Activated CD8-positive, alpha-beta memory T cell treated with anti-CD3 and anti-CD28 coated beads for 24 hours (primary cell): Measurements from ENCODE around the gene MED22.
"Not testable (repeated sequence)": the region's sequence is repeated elsewhere in the genome, so short reads cannot be mapped to it uniquely, and the experiment has no call there.

ENCODE experiments used
- DNase-seq: peaks from one replicate; pipeline ENCODE4 v3.0.0-alpha.2; 2020

The MED22 gene

GRCh38 chr9:133347985-133348717, at the start of gene MED22, which contains the start of gene RPL7A:
MED22 (minus strand) TSS chr9:133348131; CDS start chr9:133346662, 1,469 bp downstream.
RPL7A (plus strand) TSS chr9:133348218; CDS start chr9:133348244, 26 bp downstream.
- peak; percentile 96 for DNase-seq

GRCh38 chr9:133397370-133397769, 49.4 kb upstream of the MED22 start:
- no peak for DNase-seq

- DNase-seq: no peak
Measured at GRCh38 chr9:133396952-133397351, 49.0 kb upstream of the MED22 start.

- no peak for DNase-seq
Measured at GRCh38 chr9:133394687-133395271, 46.8 kb upstream of the MED22 start.

GRCh38 chr9:133393399-133393798, 45.5 kb upstream of the MED22 start:
- DNase-seq: no peak

GRCh38 chr9:133392308-133392707, 44.4 kb upstream of the MED22 start:
- DNase-seq: not testable (repeated sequence)

GRCh38 chr9:133391449-133391848, 43.5 kb upstream of the MED22 start:
- not testable (repeated sequence) for DNase-seq

- DNase-seq: no peak
Measured at GRCh38 chr9:133390713-133391112, 42.8 kb upstream of the MED22 start.

- DNase-seq: no peak
Measured at GRCh38 chr9:133389562-133389961, 41.6 kb upstream of the MED22 start.

GRCh38 chr9:133389025-133389557, 41.2 kb upstream of the MED22 start:
- no peak for DNase-seq

- DNase-seq: no peak
Measured at GRCh38 chr9:133387680-133388079, 39.7 kb upstream of the MED22 start.

- no peak for DNase-seq
Measured at GRCh38 chr9:133386338-133386737, 38.4 kb upstream of the MED22 start.

GRCh38 chr9:133385452-133385851, 37.5 kb upstream of the MED22 start:
- no peak for DNase-seq

- no peak for DNase-seq
Measured at GRCh38 chr9:133384736-133385321, 36.9 kb upstream of the MED22 start.

GRCh38 chr9:133383438-133383837, 35.5 kb upstream of the MED22 start:
- DNase-seq: no peak

GRCh38 chr9:133382507-133383141, 34.7 kb upstream of the MED22 start:
- DNase-seq: no peak

GRCh38 chr9:133380734-133381133, 32.8 kb upstream of the MED22 start:
- no peak for DNase-seq

- no peak for DNase-seq
Measured at GRCh38 chr9:133379153-133380086, 31.5 kb upstream of the MED22 start.

- DNase-seq: no peak
Measured at GRCh38 chr9:133378408-133378962, 30.6 kb upstream of the MED22 start.

GRCh38 chr9:133377721-133378216, 29.8 kb upstream of the MED22 start:
- DNase-seq: no peak

- DNase-seq: not testable (repeated sequence)
Measured at GRCh38 chr9:133377280-133377679, 29.3 kb upstream of the MED22 start.
